Fibroblast of mammary gland (primary cell): ENCODE results near the gene MPO.

Source experiments
- DNase-seq: peaks from one replicate; pipeline ENCODE4 v3.0.0-alpha.2; 2010; ENCODE audit warnings: low read depth
- H3K4me3 ChIP-seq: 2 replicates; pipeline ENCODE4 v1.5.1; 2011; ENCODE audit warnings: low read depth, mild to moderate bottlenecking, low read length, moderate library complexity; ENCODE audit not compliant: control insufficient read depth
- CTCF ChIP-seq: conservative IDR thresholded peaks from 2 replicates; pipeline ENCODE4 v1.5.1; 2011; ENCODE audit warnings: low read depth, low read length, inconsistent platforms; ENCODE audit not compliant: control insufficient read depth, insufficient read depth

MPO gene

GRCh38 chr17:58318627-58319172 lies 38.0 kb upstream of the MPO start:
- DNase-seq = no peak
- H3K4me3 ChIP-seq = no peak overlapping the region
- no peak for TF ChIP-seq CTCF

GRCh38 chr17:58318065-58318481 lies 37.3 kb upstream of the MPO start:
- no peak overlapping the region for H3K4me3 ChIP-seq
- no peak for TF ChIP-seq CTCF
- no peak for DNase-seq

GRCh38 chr17:58317421-58318064 lies 36.8 kb upstream of the MPO start:
- peak; percentile 64 for TF ChIP-seq CTCF
- no peak overlapping the region for H3K4me3 ChIP-seq
- peak; percentile 57 for DNase-seq

- TF ChIP-seq CTCF = no peak
- H3K4me3 ChIP-seq = no peak overlapping the region
- no peak for DNase-seq
These were observed 35.7 kb upstream of the MPO start for GRCh38 chr17:58316260-58316960.

- TF ChIP-seq CTCF = no peak
- no peak for DNase-seq
- no peak overlapping the region for H3K4me3 ChIP-seq
These were observed 35.0 kb upstream of the MPO start for GRCh38 chr17:58315750-58316149.

- no peak for TF ChIP-seq CTCF
- DNase-seq = no peak
- H3K4me3 ChIP-seq = no peak overlapping the region
These were observed 34.6 kb upstream of the MPO start for GRCh38 chr17:58315281-58315711.
